GM06990 (cell line): ENCODE data around the gene DAG1.

Experiments used
- DNase-seq: peaks from one replicate; pipeline ENCODE4 v3.0.0-alpha.2; 2011; ENCODE audit not compliant: insufficient read length; ENCODE audit errors: extremely low read depth
- H3K27me3 ChIP-seq: replicated peaks from 2 replicates; pipeline ENCODE4 v1.6.0; 2011; ENCODE audit warnings: low read length; ENCODE audit not compliant: control insufficient read depth, insufficient read depth
- H3K36me3 ChIP-seq: 2 replicates; pipeline ENCODE4 v1.5.1; 2011; ENCODE audit warnings: low read length; ENCODE audit not compliant: control insufficient read depth, insufficient read depth
- H3K4me3 ChIP-seq: replicated peaks from 2 replicates; pipeline ENCODE4 v1.5.1; 2011; ENCODE audit warnings: low read depth, mild to moderate bottlenecking, control low read depth, low read length
- TF ChIP-seq, protein P1 (sequence below): IDR thresholded peaks from 2 replicates; pipeline ENCODE4 v1.5.1; 2011; ENCODE audit warnings: low read length, control low read depth, mild to moderate bottlenecking, inconsistent platforms; ENCODE audit not compliant: insufficient read depth, poor library complexity, severe bottlenecking

Gene DAG1

GRCh38 chr3:49428752-49429080 is 41.4 kb upstream of the DAG1 start:
- Histone ChIP-seq H3K27me3 (no peaks in the 10 kb centered on the region), H3K36me3 (peaks cover 6% of the 10 kb centered on the region), H3K4me3 (peak overlapping the region; percentile 69)
- DNase-seq, result no peak
- TF ChIP-seq, protein P1, sequence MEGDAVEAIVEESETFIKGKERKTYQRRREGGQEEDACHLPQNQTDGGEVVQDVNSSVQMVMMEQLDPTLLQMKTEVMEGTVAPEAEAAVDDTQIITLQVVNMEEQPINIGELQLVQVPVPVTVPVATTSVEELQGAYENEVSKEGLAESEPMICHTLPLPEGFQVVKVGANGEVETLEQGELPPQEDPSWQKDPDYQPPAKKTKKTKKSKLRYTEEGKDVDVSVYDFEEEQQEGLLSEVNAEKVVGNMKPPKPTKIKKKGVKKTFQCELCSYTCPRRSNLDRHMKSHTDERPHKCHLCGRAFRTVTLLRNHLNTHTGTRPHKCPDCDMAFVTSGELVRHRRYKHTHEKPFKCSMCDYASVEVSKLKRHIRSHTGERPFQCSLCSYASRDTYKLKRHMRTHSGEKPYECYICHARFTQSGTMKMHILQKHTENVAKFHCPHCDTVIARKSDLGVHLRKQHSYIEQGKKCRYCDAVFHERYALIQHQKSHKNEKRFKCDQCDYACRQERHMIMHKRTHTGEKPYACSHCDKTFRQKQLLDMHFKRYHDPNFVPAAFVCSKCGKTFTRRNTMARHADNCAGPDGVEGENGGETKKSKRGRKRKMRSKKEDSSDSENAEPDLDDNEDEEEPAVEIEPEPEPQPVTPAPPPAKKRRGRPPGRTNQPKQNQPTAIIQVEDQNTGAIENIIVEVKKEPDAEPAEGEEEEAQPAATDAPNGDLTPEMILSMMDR, result peak; percentile 13

- Histone ChIP-seq H3K27me3 (no peaks in the 10 kb centered on the region), H3K4me3 (no peak overlapping the region), H3K36me3 (no peaks in the 10 kb centered on the region)
- TF ChIP-seq, protein P1, result no peak
- no peak for DNase-seq
Observed at GRCh38 chr3:49434731-49435130, 35.3 kb upstream of the DAG1 start.

DNA sequence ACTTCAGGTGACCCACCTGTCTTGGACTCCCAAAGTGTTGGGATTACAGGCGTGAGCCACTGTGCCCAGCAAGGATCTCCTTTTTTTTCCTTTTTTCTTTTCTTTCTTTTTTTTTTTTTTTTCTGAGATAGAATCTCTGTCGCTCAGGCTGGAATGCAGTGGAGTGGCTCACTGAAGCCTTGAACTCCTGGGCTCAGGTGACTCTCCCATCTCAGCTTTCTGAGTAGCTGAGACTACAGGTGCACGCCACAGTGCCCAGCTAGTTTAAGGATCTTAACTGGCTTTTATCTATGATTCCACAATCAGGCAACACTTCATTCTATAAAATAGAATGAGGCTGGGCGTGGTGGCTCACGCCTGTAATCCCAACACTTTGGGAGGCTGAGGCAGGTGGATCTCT is 24.7 kb upstream of the DAG1 start:
- TF ChIP-seq, protein P1, result no peak

DNA sequence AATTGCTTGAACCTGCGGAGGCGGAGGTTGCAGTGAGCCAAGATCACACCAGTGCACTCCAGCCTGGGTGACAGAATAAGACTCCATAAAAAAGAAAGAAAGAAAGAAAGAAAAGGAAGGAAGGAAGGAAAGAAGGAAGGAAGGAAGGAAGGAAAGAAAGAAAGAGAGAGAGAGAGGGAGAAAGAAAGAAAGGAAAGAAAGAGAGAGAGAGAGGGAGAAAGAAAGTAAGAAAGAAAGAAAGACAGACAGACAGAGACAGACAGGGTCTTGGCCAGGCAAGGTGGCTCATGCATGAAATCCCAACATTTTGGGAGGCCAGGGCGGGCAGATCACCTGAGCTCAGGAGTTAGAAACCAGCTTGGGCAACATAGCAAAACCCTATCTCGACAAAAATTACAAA is 16.4 kb upstream of the DAG1 start:
- no peaks in the 10 kb centered on the region for H3K36me3 ChIP-seq
- TF ChIP-seq, protein P1, result no peak
- DNase-seq, result no peak
- no peak overlapping the region for H3K4me3 ChIP-seq
- no peaks in the 10 kb centered on the region for H3K27me3 ChIP-seq

More for the DNA sequence above, 24.7 kb upstream of the DAG1 start:
- Histone ChIP-seq H3K27me3 (no peaks in the 10 kb centered on the region), H3K36me3 (no peaks in the 10 kb centered on the region), H3K4me3 (no peak overlapping the region)
- DNase-seq, result no peak

DNA sequence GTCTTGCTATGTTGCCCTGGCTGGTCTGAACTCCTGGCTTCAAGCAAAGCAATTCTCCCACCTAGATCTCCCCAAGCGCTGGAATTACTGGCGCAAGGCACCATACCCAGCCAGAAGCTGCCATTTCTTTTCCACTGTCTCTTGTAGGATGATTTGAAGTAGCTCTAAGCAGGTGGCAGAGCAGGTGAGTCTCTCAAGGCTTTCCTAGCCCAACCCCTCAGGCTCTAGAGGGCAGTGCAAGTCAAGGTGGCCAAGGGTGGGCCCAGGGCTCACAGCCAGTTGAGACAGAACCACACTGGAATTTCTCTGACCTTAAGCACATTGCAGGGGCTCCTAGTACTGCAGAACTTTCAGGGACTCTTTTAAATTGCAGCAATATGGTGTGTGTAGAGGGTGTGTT is 15.6 kb upstream of the DAG1 start:
- H3K4me3 ChIP-seq, result no peak overlapping the region
- H3K27me3 ChIP-seq, result no peaks in the 10 kb centered on the region
- no peak for DNase-seq
- TF ChIP-seq, protein P1, result peak; percentile 53
- no peaks in the 10 kb centered on the region for H3K36me3 ChIP-seq
